BJ (cell line): Measurements from ENCODE around the gene RAD51B. TPM values are rescaled to one million over a fixed set of nuclear protein-coding genes. Genes with fewer than 3 reads are reported as not detected.

Source experiments
- CTCF ChIA-PET: fragments of 350-600 bp; formaldehyde crosslinking; extraction: SDS; loops from one replicate; lab custom pipeline; 2021; ENCODE audit warnings: antibody characterized with exemption, inconsistent platforms; lab: Yijun Ruan, JAX
- POLR2A ChIA-PET: fragments of 300-600 bp; sonication (Branson Sonifier 250); formaldehyde crosslinking; extraction: SDS; loops from one replicate; lab custom pipeline; 2021; ENCODE audit warnings: antibody characterized with exemption; lab: Charles Lee
- DNase-seq: peaks from one replicate; pipeline ENCODE4 v3.0.0-alpha.2; 2011; ENCODE audit warnings: low read depth
- H3K27me3 ChIP-seq: 2 replicates; pipeline ENCODE4 v1.6.0; 2011; ENCODE audit warnings: low read length; ENCODE audit not compliant: control insufficient read depth, insufficient read depth
- H3K36me3 ChIP-seq: 2 replicates; pipeline ENCODE4 v1.5.1; 2011; ENCODE audit warnings: low read length; ENCODE audit not compliant: control insufficient read depth, insufficient read depth
- H3K4me3 ChIP-seq: 2 replicates; pipeline ENCODE4 v1.5.1; 2011; ENCODE audit warnings: low read depth, mild to moderate bottlenecking, control low read depth, low read length
- polyA plus RNA-seq: library from polyadenylated mRNA; depleted of rRNA; stranded (reverse); fragments of >200 nt; gene quantifications from 2 replicates; pipeline ENCODE4 v1.2.3, GENCODE V29; 2011
- TF ChIP-seq, protein P1 (sequence below): IDR thresholded peaks from 2 replicates; pipeline ENCODE4 v1.5.1; 2011; ENCODE audit warnings: low read depth, mild to moderate bottlenecking, control low read depth, inconsistent platforms, low read length, moderate library complexity; ENCODE audit not compliant: insufficient read depth

The RAD51B gene
- polyA plus RNA-seq, 1 experiment, result 5.6 TPM

DNA sequence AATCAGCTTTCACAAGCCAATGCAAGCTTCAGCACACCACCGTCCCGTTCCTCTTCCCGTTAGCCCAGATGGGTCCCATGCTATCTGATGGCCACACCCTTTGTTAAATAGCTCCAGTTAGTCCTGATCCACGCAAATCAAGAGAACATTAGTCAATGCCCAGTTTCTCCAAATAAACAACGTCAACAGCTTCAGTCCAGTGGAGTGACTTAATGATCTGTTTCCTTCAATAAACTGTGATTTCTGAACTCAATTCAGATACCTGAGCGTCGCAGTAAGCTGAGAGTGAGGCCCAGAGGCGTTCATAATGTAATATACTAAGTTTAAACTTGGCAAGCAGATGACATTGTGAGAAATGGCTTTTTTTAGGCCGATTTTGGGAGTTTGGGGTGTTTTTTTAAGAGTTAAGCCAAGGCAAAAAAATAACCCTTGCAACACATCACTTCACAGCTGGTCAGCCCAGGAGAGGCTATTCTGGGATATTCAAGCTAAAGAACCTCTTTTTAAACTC, 861.0 kb downstream of the RAD51B start:
- H3K27me3 ChIP-seq, result no peaks in the 10 kb centered on the region
- TF ChIP-seq, protein P1, sequence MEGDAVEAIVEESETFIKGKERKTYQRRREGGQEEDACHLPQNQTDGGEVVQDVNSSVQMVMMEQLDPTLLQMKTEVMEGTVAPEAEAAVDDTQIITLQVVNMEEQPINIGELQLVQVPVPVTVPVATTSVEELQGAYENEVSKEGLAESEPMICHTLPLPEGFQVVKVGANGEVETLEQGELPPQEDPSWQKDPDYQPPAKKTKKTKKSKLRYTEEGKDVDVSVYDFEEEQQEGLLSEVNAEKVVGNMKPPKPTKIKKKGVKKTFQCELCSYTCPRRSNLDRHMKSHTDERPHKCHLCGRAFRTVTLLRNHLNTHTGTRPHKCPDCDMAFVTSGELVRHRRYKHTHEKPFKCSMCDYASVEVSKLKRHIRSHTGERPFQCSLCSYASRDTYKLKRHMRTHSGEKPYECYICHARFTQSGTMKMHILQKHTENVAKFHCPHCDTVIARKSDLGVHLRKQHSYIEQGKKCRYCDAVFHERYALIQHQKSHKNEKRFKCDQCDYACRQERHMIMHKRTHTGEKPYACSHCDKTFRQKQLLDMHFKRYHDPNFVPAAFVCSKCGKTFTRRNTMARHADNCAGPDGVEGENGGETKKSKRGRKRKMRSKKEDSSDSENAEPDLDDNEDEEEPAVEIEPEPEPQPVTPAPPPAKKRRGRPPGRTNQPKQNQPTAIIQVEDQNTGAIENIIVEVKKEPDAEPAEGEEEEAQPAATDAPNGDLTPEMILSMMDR, result no peak
- no peaks in the 10 kb centered on the region for H3K36me3 ChIP-seq
- CTCF ChIA-PET, result interaction anchor here (0.6 to 1.7 kb wide), 7 partner anchors 13 to 134 kb away, joined by 3 to 4 read pairs (median 3); no protein-coding TSS in a partner anchor
- H3K4me3 ChIP-seq, result no peak overlapping the region
- DNase-seq, result peak; percentile 70
- POLR2A ChIA-PET, result interaction anchor here (1.1 kb wide), 1 partner anchor 107 kb away, joined by 3 read pairs; no protein-coding TSS in a partner anchor

DNA sequence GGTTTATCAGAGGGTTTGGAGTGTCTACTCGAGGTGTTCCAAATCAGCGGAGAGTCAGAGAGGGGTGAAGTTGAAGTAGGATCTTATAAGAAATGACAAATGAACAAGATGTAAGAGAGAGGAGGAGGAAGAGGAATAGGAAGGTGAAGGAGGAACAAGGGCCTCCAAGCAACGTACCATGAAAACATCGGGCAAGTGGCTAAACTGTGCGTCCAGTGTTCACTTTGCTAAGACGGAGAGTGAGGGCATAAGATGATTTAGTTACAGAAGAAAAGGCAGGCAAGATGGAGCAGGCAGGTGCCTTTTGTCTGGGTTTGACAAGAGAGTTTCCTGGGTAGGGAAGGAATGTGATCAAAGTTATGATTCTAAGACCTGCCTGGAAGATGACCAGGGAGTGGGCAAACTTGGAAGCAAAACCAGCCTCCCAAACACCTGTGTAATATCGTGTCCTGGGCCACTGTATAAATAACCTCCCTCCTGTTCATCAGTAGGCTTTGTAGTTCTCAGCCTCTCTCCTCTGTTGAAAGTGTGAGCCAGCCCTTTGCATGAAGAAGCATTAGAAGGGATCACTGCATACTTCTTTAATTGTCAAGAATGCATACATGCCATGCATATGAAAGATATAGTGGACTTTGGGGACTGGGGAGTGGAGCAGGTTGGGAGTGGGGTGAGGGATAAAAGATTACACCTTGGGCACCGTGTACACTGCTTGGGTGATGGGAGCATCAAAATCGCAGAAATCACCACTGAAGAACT, 861.9 kb downstream of the RAD51B start:
- TF ChIP-seq, protein P1, result no peak
- CTCF ChIA-PET, result interaction anchor here (0.8 to 1.7 kb wide), 5 partner anchors 14 to 747 kb away, joined by 3 to 5 read pairs (median 3); no protein-coding TSS in a partner anchor
- POLR2A ChIA-PET, result interaction anchor here (1.1 kb wide), 1 partner anchor 107 kb away, joined by 3 read pairs; no protein-coding TSS in a partner anchor
- no peak overlapping the region for H3K4me3 ChIP-seq
- DNase-seq, result no peak
- no peaks in the 10 kb centered on the region for H3K36me3 ChIP-seq
- H3K27me3 ChIP-seq, result no peaks in the 10 kb centered on the region

DNA sequence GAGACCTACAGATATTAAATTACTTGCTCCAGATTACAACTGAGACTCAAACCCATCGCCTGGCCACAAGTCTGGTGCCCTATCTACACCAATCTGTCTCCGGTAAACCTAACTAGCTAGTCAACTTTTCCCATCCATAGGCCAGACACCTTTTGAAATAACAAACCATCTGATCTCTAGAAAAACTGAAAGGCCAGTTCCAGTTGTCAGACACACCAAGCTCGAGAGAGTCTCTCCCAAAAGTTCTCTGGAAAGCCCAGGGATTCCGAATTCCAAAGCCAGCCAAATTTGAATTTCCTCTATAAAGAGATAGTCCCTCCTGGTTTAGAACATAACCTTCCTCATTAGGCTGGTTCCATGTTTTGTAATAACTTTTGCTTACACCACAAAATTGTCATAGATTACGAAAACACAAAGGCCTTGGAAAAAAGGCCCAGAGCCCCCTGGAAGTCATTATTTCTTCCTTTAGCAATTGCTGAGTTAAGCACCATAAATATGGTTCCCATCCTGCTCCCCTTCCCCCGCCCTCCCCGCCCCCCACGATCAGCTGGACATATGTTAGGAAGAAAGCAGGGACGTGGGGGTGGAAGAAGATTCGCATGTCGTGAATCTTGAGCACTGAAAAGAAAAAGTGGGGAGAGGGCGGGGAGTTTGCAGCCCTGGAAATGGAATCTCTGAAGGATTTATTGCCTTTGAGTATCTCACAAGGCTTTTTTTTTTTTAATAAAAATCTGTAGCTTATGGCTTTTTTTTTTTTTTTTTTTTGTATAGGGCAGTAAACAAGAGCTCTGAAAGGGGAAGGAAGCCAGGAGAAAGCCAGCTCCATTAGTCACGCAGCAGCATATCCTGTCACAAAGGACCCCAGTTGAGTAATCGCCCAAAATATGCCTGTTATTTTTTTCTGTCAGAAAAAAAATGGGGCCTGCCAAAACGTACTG, 862.9 kb downstream of the RAD51B start:
- Histone ChIP-seq H3K36me3 (no peaks in the 10 kb centered on the region), H3K27me3 (no peaks in the 10 kb centered on the region), H3K4me3 (no peak overlapping the region)
- TF ChIP-seq, protein P1, result no peak
- CTCF ChIA-PET, result interaction anchor here (0.8 to 1.2 kb wide), 3 partner anchors 107 to 748 kb away, joined by 3 to 5 read pairs (median 3); partner anchors contain the start of gene ZFP36L1
- POLR2A ChIA-PET, result interaction anchor here (0.6 to 1.1 kb wide), 10 partner anchors 9 to 433 kb away, joined by 3 to 15 read pairs (median 7); partner anchors contain the start of gene ZFP36L1
- peak; percentile 94 for DNase-seq

DNA sequence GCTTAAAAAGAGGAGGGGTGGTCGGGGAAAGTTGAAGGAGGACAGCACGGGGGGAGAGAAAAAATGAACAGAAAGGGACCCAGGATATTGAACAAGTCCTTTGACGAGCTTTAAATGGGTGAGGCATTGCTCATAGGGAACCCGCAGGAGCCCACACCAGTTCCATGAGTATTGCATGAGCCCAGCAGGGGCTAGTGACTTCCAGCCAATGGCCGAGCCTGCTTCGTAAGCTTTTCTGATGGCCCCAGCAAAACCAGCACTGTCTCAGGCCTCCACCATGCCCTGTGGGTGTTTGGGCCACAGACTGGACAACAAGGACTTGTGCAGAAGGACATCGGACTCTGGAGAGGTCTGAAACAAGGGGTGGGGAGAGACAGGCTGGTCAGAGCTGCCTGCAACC, 863.7 kb downstream of the RAD51B start:
- no peaks in the 10 kb centered on the region for H3K36me3 ChIP-seq
- no peak for DNase-seq
- no peaks in the 10 kb centered on the region for H3K27me3 ChIP-seq
- ChIA-PET POLR2A (interaction anchor here (0.6 to 1.1 kb wide), 6 partner anchors 8 to 434 kb away, joined by 5 to 11 read pairs (median 7); partner anchors contain the start of gene ZFP36L1), CTCF (interaction anchor here (1.0 kb wide), 1 partner anchor 110 kb away, joined by 3 read pairs; the partner anchor contains the start of gene ZFP36L1)
- TF ChIP-seq, protein P1, result no peak
- H3K4me3 ChIP-seq, result no peak overlapping the region
